Right renal pelvis (tissue), 4 donors: Measurements from ENCODE around the gene NSG1. TPM values are rescaled to one million over a fixed set of nuclear protein-coding genes. Genes with fewer than 3 reads are reported as not detected.
"Not testable (repeated sequence)": the region's sequence is repeated elsewhere in the genome, so short reads cannot be mapped to it uniquely, and the experiment has no call there.

Experiments
- DNase-seq, 4 donors: peaks; one replicate each; pipeline ENCODE4 v3.0.0-alpha.2; 2013; ENCODE audit warnings: low read depth in 4 of 4, low spot score in 3 of 4, missing footprints in 1 of 4
- polyA plus RNA-seq, 4 donors: library from polyadenylated mRNA; unstranded; fragments of 120-200 nt; gene quantifications; one replicate each; pipeline ENCODE4 v1.2.1, GENCODE V29; 2013; ENCODE audit not compliant: insufficient read length in 4 of 4

The NSG1 gene
- polyA plus RNA-seq, 4 donors = 4.3 to 6.6 (median 5.1) TPM

DNA sequence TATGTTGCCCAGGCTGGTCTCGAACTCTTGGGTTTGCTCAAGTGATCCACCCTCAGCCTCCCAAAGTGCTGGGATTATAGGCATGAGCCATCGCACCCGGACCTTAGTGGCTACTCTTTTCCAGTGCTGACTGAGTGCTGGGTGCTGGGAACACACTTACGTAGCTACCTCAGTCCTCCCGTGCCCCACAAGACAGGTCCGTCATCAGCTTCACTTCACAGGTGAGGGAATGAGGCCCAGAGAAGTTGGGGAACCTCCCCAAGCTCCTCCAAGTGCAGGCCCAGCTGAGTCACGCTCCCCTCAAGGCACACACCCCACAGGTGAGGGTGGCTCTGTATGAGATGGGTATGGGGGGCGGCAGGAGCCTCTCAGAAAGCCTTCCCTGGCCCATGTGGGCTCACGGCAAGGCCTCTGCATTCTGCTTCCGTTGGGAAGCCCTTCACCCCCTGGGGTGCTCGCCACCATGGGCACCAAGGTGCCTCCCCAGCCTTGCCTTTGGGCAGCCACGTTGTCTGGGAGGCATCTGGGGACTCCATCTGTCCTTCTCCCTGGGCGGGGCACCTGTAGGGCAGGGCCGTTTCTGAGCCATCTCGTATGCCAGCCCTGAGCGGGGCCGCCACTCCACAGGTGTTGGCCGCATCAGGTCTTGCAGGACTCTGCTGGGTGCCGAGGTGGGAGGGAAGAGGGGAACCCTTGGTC, 28.4 kb downstream of the NSG1 start:
- DNase-seq = no peak

DNA sequence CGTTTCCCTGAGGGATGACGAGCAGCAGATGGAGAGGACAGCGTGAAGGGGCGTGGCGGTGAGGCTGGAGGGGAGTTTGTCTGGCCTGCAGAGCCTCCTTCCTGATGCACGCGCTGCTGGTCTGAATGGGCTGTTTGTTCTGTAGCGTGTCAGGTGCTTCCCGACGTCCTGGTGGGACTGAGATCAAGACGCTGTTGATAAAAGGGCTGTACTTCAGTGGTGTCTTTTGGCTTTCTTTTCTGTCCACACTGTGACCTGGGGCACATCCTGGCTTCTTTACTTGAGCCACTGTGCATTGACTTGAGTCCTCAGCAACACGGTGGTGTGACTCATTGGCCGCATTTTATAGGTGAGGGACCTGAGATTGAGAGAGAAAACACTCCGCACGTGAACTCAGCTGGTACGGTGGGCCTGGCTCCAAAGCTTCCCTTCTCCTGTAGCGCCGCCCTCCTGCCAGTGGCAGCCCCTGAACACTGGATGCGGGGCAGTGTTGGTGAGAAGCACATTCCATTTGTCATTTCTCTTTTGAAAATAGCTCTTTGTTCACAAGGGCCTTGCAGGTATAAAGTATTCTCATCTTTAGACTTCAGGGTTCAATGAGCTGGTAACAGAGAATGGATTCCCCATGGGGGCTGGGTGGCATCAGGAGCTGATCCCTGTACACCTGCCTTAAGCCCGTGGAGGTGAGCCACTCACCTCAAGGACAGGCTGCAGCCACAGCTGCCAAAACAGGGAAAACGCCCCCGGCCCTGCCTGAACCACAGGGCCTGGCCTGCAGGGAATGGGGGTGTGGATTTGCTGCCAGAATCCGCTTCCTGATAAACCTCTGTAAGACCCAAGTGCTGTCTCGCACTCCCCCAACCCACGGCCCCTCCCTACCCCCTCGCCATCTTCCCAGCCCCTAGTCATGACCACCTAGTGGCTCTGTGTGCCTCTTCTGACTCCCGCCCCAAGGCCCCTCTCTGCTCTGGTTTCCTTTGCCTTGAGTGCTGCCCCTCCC, 29.2 kb downstream of the NSG1 start:
- no peak for DNase-seq

DNA sequence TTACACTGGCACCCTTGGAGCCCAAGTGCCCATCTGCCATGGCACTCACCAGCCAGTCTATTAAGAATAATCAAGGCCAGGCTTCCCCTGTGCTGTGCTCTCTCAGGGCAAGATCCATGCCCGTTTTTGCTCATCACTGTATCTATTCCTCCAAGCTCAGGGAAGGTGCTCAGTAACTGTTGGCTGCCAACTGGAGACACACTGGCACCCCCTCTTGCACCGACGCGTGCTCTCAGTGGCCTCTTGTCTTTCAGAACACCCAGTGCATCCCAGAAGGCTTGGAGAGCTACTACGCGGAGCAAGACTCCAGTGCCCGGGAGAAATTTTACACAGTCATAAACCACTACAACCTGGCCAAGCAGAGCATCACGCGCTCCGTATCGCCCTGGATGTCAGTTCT, 30.1 kb downstream of the NSG1 start:
- no peak for DNase-seq

DNA sequence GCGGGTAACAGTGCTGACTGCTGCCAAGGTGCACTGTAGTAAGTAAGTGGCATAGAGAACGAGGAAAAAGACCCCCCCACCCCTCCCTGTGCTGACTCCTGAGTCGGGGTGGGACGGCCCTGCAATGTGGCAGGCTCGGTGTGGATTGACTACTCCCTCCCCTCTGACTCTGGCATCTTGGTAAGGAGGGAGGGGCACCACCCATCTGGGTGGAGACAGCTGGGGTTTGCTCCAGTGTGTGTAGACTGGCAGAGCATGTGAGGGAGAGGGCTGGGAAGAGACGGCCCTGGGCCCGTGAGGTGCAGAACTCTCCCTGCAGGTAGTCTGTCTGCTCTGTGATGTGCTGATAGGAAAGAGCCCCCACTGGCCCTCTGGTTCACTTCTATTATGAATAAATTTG, 31.0 kb downstream of the NSG1 start:
- no peak for DNase-seq

DNA sequence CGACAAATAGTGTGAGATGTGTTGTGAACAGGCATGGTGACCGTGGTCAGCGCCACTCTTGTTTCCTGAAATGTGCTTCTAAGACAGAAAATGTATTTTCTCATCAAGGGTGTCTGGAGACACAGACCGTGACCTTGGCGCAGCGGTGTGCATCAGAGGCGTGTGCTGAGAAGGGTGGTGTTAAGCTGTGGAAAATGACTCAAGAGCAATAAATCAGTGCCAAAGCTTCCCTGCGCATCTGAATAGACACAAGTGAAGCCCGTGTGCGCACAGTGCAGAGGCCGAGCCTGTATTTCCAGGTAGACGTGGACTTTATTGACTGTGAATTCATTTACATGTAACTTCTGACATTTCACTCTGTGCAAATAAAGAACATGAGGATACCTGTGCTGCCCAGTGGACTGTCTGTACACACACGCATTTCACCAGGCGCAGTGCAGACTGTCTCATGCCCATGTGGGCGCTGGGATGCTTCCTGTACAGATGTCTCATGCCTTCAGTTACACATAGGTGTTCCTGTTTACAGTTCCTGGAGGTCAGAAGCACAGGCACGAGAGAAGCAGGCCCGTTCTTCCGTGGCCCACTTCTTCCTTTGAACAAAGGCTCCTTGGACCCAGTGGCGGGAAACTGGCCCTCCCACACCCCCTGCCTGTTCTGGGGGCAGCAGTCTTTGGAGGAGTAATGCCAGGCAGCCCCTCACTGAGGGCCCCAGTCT, 31.9 kb downstream of the NSG1 start:
- DNase-seq = no peak

DNA sequence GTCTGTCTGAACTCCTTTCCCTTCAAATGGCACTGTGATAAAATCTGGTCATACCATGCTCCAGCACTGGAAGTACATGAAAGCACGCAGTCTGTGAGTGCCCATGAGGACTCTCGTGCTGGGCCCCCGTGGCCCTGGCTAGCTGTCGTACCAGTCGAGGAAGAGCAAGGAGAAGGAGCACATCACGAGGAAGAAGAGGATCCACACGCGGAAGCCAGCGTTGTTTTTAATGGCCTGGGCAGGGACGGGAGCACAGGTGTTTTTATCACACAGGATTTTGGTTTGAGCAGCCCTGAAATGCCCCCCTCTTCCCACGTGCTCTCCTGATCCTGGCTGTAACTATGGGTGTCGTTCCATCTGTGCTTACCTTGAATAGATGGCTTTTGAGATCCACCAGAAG, 33.0 kb downstream of the NSG1 start:
- no peak for DNase-seq

DNA sequence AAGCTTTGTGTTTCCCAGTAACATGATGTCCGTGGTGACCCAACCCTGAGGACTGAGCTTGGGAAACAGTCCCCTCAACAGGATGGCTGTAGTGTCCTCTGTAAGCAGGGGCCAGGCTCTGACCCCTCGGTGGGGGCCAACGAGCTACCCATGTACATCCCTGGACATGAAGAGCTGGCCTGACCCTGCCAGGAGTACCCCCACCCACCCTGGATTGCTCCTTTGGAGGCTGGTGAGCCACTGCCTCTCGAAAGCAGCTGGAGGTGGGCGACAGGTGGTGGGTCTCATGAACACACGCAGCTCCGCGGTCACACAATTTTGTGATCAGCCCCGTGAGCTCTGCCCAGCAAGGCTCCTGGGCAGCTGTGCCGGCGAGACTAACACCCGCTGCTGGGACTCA, 33.5 kb downstream of the NSG1 start:
- DNase-seq = no peak

DNA sequence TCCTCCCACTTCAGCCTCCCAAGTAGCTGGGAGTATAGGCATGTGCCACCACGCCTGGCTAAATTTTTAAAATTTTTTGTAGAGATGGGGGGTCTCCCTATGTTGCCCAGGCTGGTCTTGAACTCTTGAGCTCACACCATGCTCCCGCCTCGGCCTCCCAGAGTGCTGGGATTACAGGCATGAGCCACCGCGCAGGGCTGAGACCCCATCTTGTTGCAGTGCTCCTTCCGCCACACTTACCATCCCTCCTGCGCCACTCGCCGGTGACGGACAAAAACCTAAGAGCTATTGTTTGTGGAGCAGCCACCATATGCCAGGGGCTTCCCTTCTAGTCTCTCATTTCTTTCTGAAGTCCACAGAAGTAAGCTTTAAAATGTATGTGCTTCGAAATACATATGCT, 34.5 kb downstream of the NSG1 start:
- DNase-seq = no peak

DNA sequence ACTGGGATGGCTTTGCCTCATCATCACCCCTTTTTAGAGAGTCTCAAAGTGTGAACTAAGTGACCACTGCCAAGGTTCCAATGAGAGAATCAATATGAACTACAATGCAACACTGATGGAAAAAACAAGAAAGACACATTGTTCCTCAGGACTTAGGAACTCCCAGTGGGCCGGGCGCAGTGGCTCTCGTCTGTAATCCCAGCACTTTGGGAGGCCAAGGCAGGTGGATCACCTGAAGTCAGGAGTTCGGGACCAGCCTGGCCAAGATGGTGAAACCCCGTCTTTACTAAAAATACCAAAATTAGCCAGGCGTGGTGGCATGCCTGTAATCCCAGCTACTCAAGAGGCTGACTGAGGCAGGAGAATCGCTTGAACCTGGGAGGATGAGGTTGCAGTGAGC, 35.2 kb downstream of the NSG1 start:
- not testable (repeated sequence) for DNase-seq

DNA sequence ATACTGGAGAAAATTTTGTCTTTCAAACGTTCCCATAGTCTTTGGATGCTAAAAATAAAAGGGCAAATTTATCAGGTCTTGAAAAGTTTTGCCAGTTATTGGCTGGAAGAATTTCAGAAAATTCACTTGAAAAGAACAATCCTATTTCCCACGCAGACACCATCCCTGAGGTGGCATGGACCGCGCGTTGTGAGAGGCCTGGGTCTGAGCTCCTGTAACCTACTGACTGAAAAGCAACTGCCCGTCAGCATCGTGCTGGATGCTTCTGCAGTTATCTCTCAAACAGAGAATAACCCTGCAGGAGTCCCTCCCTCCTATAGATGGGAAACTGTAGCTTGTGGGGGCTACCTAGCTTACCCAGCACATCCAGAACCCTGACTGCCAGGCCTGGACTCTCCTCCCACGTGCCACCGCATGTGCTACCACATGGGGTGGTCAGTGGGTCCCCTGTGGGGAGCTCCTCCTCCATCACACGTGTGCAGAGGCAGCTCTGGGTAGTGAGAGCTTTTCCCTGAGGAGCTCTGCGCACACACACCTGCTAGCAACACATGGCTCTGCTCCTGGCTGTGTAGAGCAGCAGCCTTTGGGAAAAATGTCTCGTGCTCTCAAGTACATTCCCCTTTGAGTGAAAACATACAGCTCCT, 36.1 kb downstream of the NSG1 start:
- DNase-seq = no peak

DNA sequence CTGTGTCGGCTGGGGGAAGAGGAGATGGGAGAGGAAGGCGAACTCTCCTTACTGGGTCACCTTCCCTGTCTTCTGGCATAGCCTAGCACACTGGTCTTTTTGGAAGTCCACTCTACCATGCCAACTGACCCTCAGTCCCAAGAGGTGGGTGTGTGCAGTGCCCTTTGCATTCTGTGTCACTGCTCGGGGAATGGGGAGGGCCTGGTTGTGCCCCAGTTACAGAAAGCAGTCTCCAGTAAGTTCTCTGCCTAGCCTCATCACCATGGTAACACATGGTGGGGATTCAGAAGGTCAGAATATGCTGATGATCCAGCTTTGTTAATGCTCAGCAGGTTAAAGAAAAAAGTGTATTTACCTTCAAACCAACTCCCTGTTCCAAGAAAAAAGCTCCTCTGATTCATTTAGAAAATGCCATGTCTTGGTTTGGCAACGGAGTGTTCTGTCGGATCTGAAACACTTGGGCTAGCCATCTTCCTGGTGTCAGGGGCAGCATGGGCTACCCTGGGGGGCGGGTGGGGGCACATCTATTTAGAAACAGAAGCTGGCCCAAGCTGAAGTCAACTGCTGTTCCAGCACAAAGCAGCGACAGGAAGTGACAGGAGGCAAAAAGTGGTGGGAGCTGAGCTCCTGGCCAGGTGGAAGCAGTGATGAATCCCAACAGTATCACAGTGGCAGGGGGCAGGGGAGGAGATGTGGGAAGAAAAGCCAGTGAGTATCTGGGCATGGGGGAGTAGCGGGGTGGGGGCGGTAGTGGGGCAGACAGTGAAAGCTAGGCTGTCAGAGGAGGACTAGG, 37.0 kb downstream of the NSG1 start:
- no peak for DNase-seq

DNA sequence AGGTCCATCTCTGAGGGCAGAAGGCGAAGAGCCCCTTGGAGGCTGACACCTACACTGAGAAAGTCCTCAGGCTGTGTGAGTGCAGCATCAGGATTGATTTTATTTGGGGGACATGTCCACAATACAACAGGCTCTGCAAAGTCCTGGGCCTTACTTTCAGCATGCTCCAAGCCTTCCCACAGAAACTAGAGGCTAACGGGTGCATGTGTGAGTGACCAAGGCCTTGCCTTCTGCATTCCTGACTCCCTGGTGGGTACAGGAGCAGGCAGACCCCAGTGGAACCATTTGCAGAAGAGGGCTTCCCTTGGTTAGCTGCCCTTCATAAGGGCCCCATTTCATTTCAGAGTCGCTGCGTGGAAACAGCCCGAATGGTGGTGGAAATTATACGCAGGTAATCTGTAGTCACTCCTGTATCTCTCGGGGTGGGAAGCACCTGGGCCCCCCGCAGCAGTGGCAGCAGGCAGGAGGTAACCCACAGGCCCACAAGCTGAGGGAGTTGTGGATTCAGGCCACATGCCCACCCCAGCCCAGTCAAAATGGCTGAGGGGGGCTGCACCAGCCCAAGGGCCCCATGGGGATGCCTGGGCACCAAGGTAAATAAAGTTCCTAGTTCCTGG, 37.7 kb downstream of the NSG1 start:
- no peak for DNase-seq

DNA sequence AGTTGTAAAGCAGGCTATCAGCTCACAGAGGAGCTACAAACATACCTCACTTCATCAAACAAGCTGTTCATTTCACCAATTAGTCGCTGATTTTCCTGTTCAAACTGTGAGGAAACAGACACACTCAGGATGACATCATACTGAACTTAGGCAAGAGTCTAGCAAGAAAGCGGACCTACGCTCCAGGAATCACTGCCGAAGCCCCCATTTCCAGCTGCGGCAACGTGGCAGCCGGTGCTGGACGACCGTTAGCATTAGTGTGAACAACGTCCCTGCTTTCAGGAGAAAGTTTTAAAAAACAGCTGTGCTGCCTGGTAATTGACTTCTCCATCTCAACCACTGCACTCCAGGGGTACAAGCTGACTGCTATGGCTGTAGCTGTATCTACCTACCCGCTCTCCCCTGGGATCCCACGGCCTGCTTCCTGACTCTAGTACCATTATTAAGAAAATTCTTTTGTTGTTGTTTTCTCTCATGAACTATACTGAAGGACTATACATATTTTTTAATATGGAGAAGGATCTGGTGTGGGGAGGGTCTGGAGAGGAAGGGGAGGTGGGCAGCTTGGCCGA, 38.3 kb downstream of the NSG1 start:
- no peak for DNase-seq

DNA sequence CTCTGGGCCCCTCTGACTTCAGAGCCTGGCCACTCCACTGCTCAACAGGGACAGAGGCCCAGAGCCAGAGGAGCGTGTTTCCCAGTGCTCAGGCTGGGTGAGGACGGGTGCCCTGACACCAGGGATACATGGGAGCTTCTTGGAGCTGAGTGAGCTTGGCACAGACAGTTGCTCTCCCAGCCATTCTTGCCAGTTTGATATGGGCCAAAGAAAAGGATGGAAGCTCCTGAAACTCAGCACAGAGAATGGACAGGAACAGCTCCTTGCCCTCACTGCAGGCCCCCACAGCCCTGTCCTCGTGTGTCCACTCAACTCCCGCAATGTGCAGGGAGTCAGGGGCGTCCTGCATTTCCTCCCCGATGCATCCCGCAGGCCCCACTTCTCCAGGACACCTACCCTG, 38.8 kb downstream of the NSG1 start:
- DNase-seq = no peak

DNA sequence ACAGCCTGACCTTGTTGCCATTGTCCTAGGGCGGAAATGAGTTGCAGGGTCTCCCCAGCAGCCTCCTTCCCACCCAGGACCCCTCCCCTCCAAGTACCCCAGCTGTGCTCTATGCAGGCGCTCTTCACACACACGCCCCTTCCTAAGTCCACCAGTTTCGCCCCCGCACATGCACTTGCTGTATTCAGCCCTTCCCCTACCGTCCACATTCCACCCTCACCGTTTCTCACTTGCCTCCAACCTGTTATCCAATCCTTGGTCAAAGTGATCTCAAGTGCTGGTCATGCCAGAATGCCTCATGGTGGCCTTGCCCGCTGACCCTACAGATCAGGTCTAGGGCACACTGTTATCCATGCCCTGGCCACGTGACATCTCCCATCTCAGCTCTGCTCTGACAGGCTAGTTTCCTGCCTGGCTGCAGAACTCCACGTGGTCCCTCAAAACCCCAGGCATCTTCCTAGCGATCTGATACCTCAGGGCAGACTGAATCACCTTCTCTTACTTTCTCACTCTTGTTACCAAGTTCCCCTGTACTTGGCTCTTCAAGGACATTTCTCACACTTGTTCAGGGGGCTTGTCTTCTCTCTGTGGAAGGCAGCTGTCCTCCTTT, 39.7 kb downstream of the NSG1 start:
- no peak for DNase-seq

DNA sequence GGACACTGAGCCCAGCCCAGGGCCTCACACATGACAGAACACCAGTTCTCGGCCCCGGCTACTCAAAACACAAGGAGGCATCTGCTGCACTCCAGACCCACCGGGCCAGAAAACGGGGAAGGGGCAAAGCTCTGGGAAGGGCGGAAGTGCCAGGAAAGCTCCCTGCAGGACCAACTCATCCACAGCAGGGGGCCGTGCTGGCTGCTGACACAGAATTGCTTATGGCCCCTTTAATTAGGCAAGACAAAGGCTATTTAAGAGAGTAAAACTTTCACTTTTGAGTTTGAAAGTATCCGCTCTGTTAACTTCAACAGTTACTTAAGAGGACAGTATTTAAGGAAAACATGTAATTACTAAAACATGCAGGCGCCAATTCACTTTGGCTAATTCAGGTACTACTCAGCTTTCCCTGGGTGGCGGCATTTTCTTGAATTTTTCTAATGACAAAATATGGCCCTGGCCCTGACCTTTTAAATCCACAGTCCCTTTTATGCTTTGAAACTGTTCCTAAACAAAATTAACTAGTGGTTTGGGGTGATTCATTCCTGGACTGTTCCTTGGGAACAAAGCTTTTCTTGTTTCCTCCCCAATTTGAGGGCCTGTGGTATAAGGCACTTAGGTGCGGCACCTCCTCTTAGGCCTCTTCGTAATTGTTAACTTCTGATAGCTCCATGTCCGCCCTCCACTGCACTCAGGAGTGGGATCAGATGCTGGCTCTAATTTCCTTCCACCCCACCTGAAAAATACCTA, 40.4 kb downstream of the NSG1 start:
- DNase-seq = no peak

DNA sequence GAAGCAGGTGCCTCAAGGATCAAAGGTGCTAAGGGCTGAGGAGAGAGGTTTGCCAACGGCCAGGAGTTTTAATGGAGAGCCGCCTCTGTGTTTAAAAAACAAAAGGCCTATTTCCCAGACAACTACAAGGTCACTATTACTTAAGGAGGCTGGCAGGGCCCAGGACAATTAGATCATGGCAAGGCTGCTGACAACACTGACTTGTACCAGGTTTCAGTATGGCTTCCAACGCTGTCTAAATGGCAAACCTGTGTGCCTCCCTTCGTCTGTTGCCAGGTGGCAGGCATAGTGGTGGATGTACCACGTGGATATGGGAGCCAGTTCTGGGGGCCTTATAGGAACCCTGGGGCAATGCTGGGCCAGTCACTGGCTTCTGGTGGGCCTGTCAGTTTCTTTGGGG, 41.0 kb downstream of the NSG1 start:
- no peak for DNase-seq
